ENCODE data around the gene DLG2.

DNA sequence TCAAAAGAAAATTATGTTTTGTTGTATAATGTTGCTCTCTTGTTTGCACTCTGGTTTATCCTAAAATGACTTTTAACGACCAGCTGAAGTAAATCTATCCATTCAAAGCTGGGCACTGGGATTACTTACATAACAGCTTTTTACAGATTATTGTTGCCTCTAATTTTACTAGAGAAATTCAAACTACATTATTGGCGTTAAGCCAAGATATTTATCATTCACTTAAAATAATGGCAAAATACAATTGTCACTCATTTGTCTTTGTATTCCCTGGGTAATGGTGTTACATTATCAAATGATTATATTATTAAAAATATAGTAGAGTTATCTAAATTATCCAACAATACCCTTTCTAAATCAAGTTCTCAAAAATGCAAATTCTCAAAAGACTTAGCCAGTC, 30.3 kb downstream of the DLG2 start:
- no peak for TF ChIP-seq POLR2A (IDR thresholded peaks at IDR 0.05)
- no peak for TF ChIP-seq POLR2AphosphoS5 (IDR thresholded peaks at IDR 0.05)
- TF ChIP-seq CTCF (IDR thresholded peaks at IDR 0.05) = no peak
- no peak for TF ChIP-seq EP300 (IDR thresholded peaks at IDR 0.05)

Data from suprapubic skin (tissue), 4 donors.